Panc1 (cell line): ENCODE results near the gene CGNL1. TPM values are rescaled to one million over a fixed set of nuclear protein-coding genes. Genes with fewer than 3 reads are reported as not detected.

ENCODE experiments used
- ATAC-seq: fragments of 200-7000 bp; cut with Tn5 transposase; 2 replicates; pipeline ENCODE4 v1.9.1; 2020; ENCODE audit warnings: mild to moderate bottlenecking, moderate library complexity
- BruUV-seq: library from RNA; stranded (reverse); fragments of 400-500 nt; replicated peaks from 2 replicates; lab custom pipeline; 2021; lab: Mats Ljungman, UMichigan
- CTCF ChIA-PET: fragments of 300-600 bp; sonication (Branson Sonifier 250); formaldehyde crosslinking; loops from one replicate; lab custom pipeline; 2022; ENCODE audit warnings: antibody characterized with exemption; lab: Charles Lee
- POLR2A ChIA-PET: fragments of 300-600 bp; sonication (Branson Sonifier 250); formaldehyde crosslinking; loops from one replicate; lab custom pipeline; 2022; ENCODE audit warnings: antibody characterized with exemption; lab: Charles Lee
- DNase-seq: peaks from one replicate; pipeline ENCODE4 v3.0.0-alpha.2; 2010; ENCODE audit warnings: low read depth, low spot score
- H3K27ac ChIP-seq: 2 replicates; pipeline ENCODE4 v1.5.1; 2011; ENCODE audit warnings: mild to moderate bottlenecking, low read length, inconsistent platforms
- H3K27me3 ChIP-seq: fragments of 200-500 bp; sonication (Bioruptor generic); 2 replicates; pipeline ENCODE4 v1.6.0; 2014; ENCODE audit warnings: low read length, inconsistent platforms; ENCODE audit not compliant: control insufficient read depth, insufficient read depth
- H3K36me3 ChIP-seq: fragments of 200-500 bp; sonication (Bioruptor generic); 2 replicates; pipeline ENCODE4 v1.5.1; 2014; ENCODE audit warnings: inconsistent platforms, mild to moderate bottlenecking, low read length, moderate library complexity; ENCODE audit not compliant: control insufficient read depth, insufficient read depth
- H3K4me1 ChIP-seq: 2 replicates; pipeline ENCODE4 v1.5.1; 2011; ENCODE audit warnings: inconsistent platforms, mild to moderate bottlenecking, low read length, moderate library complexity; ENCODE audit not compliant: control insufficient read depth, insufficient read depth
- H3K4me3 ChIP-seq, 2 experiments: 2 replicates each; pipeline ENCODE4 v1.5.1; 2011 to 2012; ENCODE audit warnings: low read depth in 2 of 2, low read length in 2 of 2, mild to moderate bottlenecking in 2 of 2, inconsistent platforms in 1 of 2, moderate library complexity in 1 of 2
- H3K9me3 ChIP-seq: fragments of 200-500 bp; sonication (Bioruptor generic); 2 replicates; pipeline ENCODE4 v1.5.1; 2014; ENCODE audit warnings: low read depth, mild to moderate bottlenecking, inconsistent platforms, low read length, moderate library complexity; ENCODE audit not compliant: control insufficient read depth, insufficient read depth
- CTCF ChIP-seq: fragments of 450-650 bp; IDR thresholded peaks from 2 replicates; pipeline ENCODE4 v1.5.1; 2017; ENCODE audit warnings: mild to moderate bottlenecking
- POLR2AphosphoS5 ChIP-seq: IDR thresholded peaks from 2 replicates; pipeline ENCODE4 v1.6.1; 2012; ENCODE audit warnings: mild to moderate bottlenecking, low read depth, low read length, moderate library complexity
- REST ChIP-seq, 2 experiments: IDR thresholded peaks; 2 replicates each; pipeline ENCODE4 v1.6.1; 2011 to 2012; ENCODE audit warnings: low read depth in 2 of 2, control low read depth in 1 of 2, low read length in 1 of 2, mild to moderate bottlenecking in 1 of 2, moderate library complexity in 1 of 2; ENCODE audit not compliant: insufficient read depth in 1 of 2
- SIN3A ChIP-seq: IDR thresholded peaks from 2 replicates; pipeline ENCODE4 v1.6.1; 2012; ENCODE audit warnings: low read depth, mild to moderate bottlenecking, low read length, moderate library complexity, borderline replicate concordance; ENCODE audit not compliant: insufficient read depth
- TCF7L2 ChIP-seq: IDR thresholded peaks from 2 replicates; pipeline ENCODE4 v1.6.1; 2011; ENCODE audit warnings: mild to moderate bottlenecking, low read depth, low read length, inconsistent platforms
- in situ Hi-C: cut with HindIII; loops from 2 replicates; pipeline ENCODE4 v1.10.0; 2016; ENCODE audit warnings: low sequenced_read_pairs, low pct_unique_long_range_greater_than_20kb
- intact Hi-C: fragments of 100-400 bp; cut with micrococcal nuclease; formaldehyde crosslinking; loops from one replicate; pipeline ENCODE4 v1.10.0; 2022; ENCODE audit not compliant: unreplicated experiment
- total RNA-seq: library from RNA; stranded (reverse); gene quantifications from one replicate; pipeline ENCODE4 v1.2.1, GENCODE V29; 2021; ENCODE audit not compliant: unreplicated experiment

CGNL1 gene
- total RNA-seq, 1 experiment from 2014 or later, result 3.5 TPM

DNA sequence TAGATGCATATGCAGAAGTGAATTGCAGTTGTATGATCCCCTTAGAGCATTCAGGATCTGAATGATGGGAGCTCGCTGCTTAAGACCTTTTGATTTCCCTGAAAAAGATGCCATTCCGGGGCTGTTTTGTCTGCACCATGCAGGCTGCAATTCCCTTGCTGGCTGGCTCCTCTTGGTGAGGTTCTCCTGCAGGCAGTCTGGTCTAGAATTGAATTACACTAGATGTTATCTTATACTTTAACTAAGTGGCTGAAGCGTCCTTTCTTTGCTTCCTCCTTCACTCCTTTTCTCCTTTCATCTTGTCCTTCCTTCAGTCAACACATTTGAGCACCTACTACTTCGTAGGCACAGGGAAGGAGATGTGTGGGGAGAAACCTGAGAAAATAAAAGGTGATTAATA lies 196.8 kb downstream of the CGNL1 start:
- ATAC-seq, result no peak
- TF ChIP-seq TCF7L2, result no peak
- no peak for TF ChIP-seq REST (IDR thresholded peaks at IDR 0.05; ENCODE audit: insufficient read depth in 1 of 2, low read depth in 2 of 2, low read length in 1 of 2)
- no peak for TF ChIP-seq POLR2AphosphoS5
- no peak for TF ChIP-seq CTCF
- no peak for TF ChIP-seq SIN3A
- no peaks in the 10 kb centered on the region for H3K36me3 ChIP-seq
- ChIA-PET POLR2A (no interaction called here), CTCF (no interaction called here)
- in situ Hi-C loops (no loop called here), intact Hi-C loops (no loop called here)
- DNase-seq, result no peak
- H3K4me3 ChIP-seq, result no peak overlapping the region
- BruUV-seq, result no TSS peak
- H3K9me3 ChIP-seq, result no peaks in the 10 kb centered on the region
- no peaks in the 10 kb centered on the region for H3K4me1 ChIP-seq
- no peak overlapping the region for H3K27ac ChIP-seq
- H3K27me3 ChIP-seq, result 0 out of 2 replicates have a peak, but pooled peaks cover 2% of the 10 kb centered on the region

- Histone ChIP-seq H3K27ac (no peak overlapping the region), H3K4me1 (no peaks in the 10 kb centered on the region), H3K27me3 (0 out of 2 replicates have a peak, but pooled peaks cover 2% of the 10 kb centered on the region), H3K9me3 (no peaks in the 10 kb centered on the region), H3K4me3 (no peak overlapping the region), H3K36me3 (no peaks in the 10 kb centered on the region)
- in situ Hi-C loops, result no loop called here
- ChIA-PET POLR2A (no interaction called here), CTCF (no interaction called here)
- BruUV-seq, result no TSS peak
- no peak for ATAC-seq
- DNase-seq, result no peak
- intact Hi-C loops, result no loop called here
- no peak for TF ChIP-seq REST (IDR thresholded peaks at IDR 0.05; ENCODE audit: insufficient read depth in 1 of 2, low read depth in 2 of 2, low read length in 1 of 2)
- no peak for TF ChIP-seq TCF7L2
- no peak for TF ChIP-seq CTCF
- TF ChIP-seq POLR2AphosphoS5, result no peak
- TF ChIP-seq SIN3A, result no peak
Measured at GRCh38 chr15:57575363-57575762, 199.1 kb downstream of the CGNL1 start.
